Activated T-cell treated with anti-CD3 and anti-CD28 coated beads, Interleukin-2, amount 50 U/mL, for 72 hours (primary cell): ENCODE measurements around the gene CCNO. TPM values are rescaled to one million over a fixed set of nuclear protein-coding genes. Genes with fewer than 3 reads are reported as not detected.
A peak's percentile ranks its signal among the peaks of the same experiment; 100 is the strongest.

ENCODE experiments used
- ATAC-seq, 2 donors: fragments of 150-1000 bp; cut with Tn5 transposase; replicated peaks in 1 of 2; 2 replicates each; pipeline ENCODE4 v1.10.0; 2021; ENCODE audit warnings: moderate library complexity in 2 of 2, mild to moderate bottlenecking in 1 of 2
- DNase-seq, 2 donors: peaks; one replicate each; pipeline ENCODE4 v3.0.0; 2021 to 2022; ENCODE audit warnings: mixed read lengths in 1 of 2
- H3K27ac Mint-ChIP-seq: one replicate; pipeline ENCODE4 v1.8.0; 2022; ENCODE audit warnings: mild to moderate bottlenecking, moderate library complexity, mixed read lengths
- H3K27me3 Mint-ChIP-seq: one replicate; pipeline ENCODE4 v1.8.0; 2022; ENCODE audit warnings: low read depth, mixed read lengths
- H3K36me3 Mint-ChIP-seq, 2 donors: one replicate each; pipeline ENCODE4 v1.8.0; 2022; ENCODE audit warnings: mixed read lengths in 2 of 2, mild to moderate bottlenecking in 1 of 2; ENCODE audit not compliant: insufficient read depth in 2 of 2
- H3K4me1 Mint-ChIP-seq: one replicate; pipeline ENCODE4 v1.8.0; 2022; ENCODE audit warnings: low read depth, mixed read lengths
- H3K4me3 Mint-ChIP-seq, 2 donors: one replicate each; pipeline ENCODE4 v1.8.0; 2022; ENCODE audit warnings: mild to moderate bottlenecking in 2 of 2, mixed read lengths in 2 of 2, moderate library complexity in 2 of 2
- H3K9me3 Mint-ChIP-seq, 2 donors: one replicate each; pipeline ENCODE4 v1.8.0; 2022; ENCODE audit warnings: mixed read lengths in 2 of 2
- total RNA-seq, 2 donors: library from RNA; stranded (reverse); gene quantifications; one replicate each; pipeline ENCODE4 v1.2.3, GENCODE V29; 2022

The CCNO gene
- total RNA-seq, result under 1 TPM in 1 of 2 donors, not detected in 1; 0.19 TPM

GRCh38 chr5:55232985-55233928 lies at the start of gene CCNO:
TSS of gene CCNO (minus strand) at chr5:55233608. CDS start at chr5:55233523, 85 bp downstream.
- H3K27ac Mint-ChIP-seq, result no peak within 1 kb of the TSS
- H3K36me3 Mint-ChIP-seq, result peaks cover 0 to 1% of the 10 kb centered on the region in 2 donors
- ATAC-seq (peak; percentile 77 to 81), DNase-seq (peak; percentile 70 to 71)
- H3K4me3 Mint-ChIP-seq, result peak within 1 kb of the TSS; percentile 92 to 97
- H3K27me3 Mint-ChIP-seq, result peaks cover 83% of the 10 kb centered on the region
- H3K4me1 Mint-ChIP-seq, result peaks cover 42% of the 10 kb centered on the region
- H3K9me3 Mint-ChIP-seq, result no peaks in the 10 kb centered on the region

GRCh38 chr5:55278778-55279177 lies 45.4 kb upstream of the CCNO start:
- H3K27ac Mint-ChIP-seq, result no peak overlapping the region
- no peak for ATAC-seq
- no peak for DNase-seq
- no peak overlapping the region for H3K4me3 Mint-ChIP-seq
- H3K9me3 Mint-ChIP-seq, result no peaks in the 10 kb centered on the region
- no peaks in the 10 kb centered on the region for H3K4me1 Mint-ChIP-seq
- peaks cover 3 to 21% of the 10 kb centered on the region in 2 donors for H3K36me3 Mint-ChIP-seq
- no peaks in the 10 kb centered on the region for H3K27me3 Mint-ChIP-seq

- no peak overlapping the region for H3K27ac Mint-ChIP-seq
- no peak overlapping the region for H3K4me3 Mint-ChIP-seq
- H3K27me3 Mint-ChIP-seq, result no peaks in the 10 kb centered on the region
- ATAC-seq (no peak), DNase-seq (no peak)
- peaks cover 3 to 19% of the 10 kb centered on the region in 2 donors for H3K36me3 Mint-ChIP-seq
- H3K4me1 Mint-ChIP-seq, result no peaks in the 10 kb centered on the region
- no peaks in the 10 kb centered on the region for H3K9me3 Mint-ChIP-seq
Observed at GRCh38 chr5:55276771-55277170, 43.4 kb upstream of the CCNO start.

- peaks cover 0 to 5% of the 10 kb centered on the region in 2 donors for H3K36me3 Mint-ChIP-seq
- no peaks in the 10 kb centered on the region for H3K27me3 Mint-ChIP-seq
- no peak overlapping the region for H3K4me3 Mint-ChIP-seq
- no peaks in the 10 kb centered on the region for H3K9me3 Mint-ChIP-seq
- no peaks in the 10 kb centered on the region for H3K4me1 Mint-ChIP-seq
- no peak for ATAC-seq
- DNase-seq, result no peak
- H3K27ac Mint-ChIP-seq, result no peak overlapping the region
Observed at GRCh38 chr5:55258339-55258738, 24.9 kb upstream of the CCNO start.

GRCh38 chr5:55254802-55255201 lies 21.4 kb upstream of the CCNO start:
- H3K36me3 Mint-ChIP-seq, result no peaks in the 10 kb centered on the region
- no peak overlapping the region for H3K27ac Mint-ChIP-seq
- no peaks in the 10 kb centered on the region for H3K27me3 Mint-ChIP-seq
- H3K4me3 Mint-ChIP-seq, result no peak overlapping the region
- no peak for DNase-seq
- H3K9me3 Mint-ChIP-seq, result no peaks in the 10 kb centered on the region
- ATAC-seq, result no peak
- no peaks in the 10 kb centered on the region for H3K4me1 Mint-ChIP-seq

- ATAC-seq (no peak), DNase-seq (no peak)
- H3K36me3 Mint-ChIP-seq, result peaks cover 3 to 4% of the 10 kb centered on the region in 2 donors
- no peak overlapping the region for H3K4me3 Mint-ChIP-seq
- no peaks in the 10 kb centered on the region for H3K27me3 Mint-ChIP-seq
- peaks cover 4 to 5% of the 10 kb centered on the region in 2 donors for H3K9me3 Mint-ChIP-seq
- H3K4me1 Mint-ChIP-seq, result no peaks in the 10 kb centered on the region
- H3K27ac Mint-ChIP-seq, result no peak overlapping the region
Observed at GRCh38 chr5:55250064-55250463, 16.7 kb upstream of the CCNO start.

- H3K27ac Mint-ChIP-seq, result no peak overlapping the region
- no peak for ATAC-seq
- peaks cover 0 to 2% of the 10 kb centered on the region in 2 donors for H3K9me3 Mint-ChIP-seq
- H3K36me3 Mint-ChIP-seq, result peaks cover 0 to 1% of the 10 kb centered on the region in 2 donors
- H3K4me3 Mint-ChIP-seq, result no peak overlapping the region
- no peaks in the 10 kb centered on the region for H3K4me1 Mint-ChIP-seq
- peaks cover 33% of the 10 kb centered on the region for H3K27me3 Mint-ChIP-seq
- DNase-seq, result no peak
Observed at GRCh38 chr5:55241746-55242145, 8.3 kb upstream of the CCNO start.

- Mint-ChIP-seq H3K36me3 (peaks cover 0 to 1% of the 10 kb centered on the region in 2 donors), H3K4me1 (peaks cover 19% of the 10 kb centered on the region), H3K27me3 (peaks cover 67% of the 10 kb centered on the region), H3K9me3 (no peaks in the 10 kb centered on the region), H3K4me3 (no peak overlapping the region), H3K27ac (no peak overlapping the region)
- DNase-seq, result no peak
- ATAC-seq, result no peak
Observed at GRCh38 chr5:55236800-55237199, 3.4 kb upstream of the CCNO start.

GRCh38 chr5:55234121-55234700 lies 803 bp upstream of the CCNO start:
- no peak for DNase-seq
- no peaks in the 10 kb centered on the region for H3K9me3 Mint-ChIP-seq
- H3K27me3 Mint-ChIP-seq, result peaks cover 81% of the 10 kb centered on the region
- ATAC-seq, result no peak
- H3K27ac Mint-ChIP-seq, result no peak overlapping the region
- H3K36me3 Mint-ChIP-seq, result peaks cover 0 to 1% of the 10 kb centered on the region in 2 donors
- H3K4me3 Mint-ChIP-seq, result peak overlapping the region; percentile 92 to 97
- H3K4me1 Mint-ChIP-seq, result peaks cover 42% of the 10 kb centered on the region

GRCh38 chr5:55232271-55232984 lies 980 bp downstream of the CCNO start:
- peaks cover 85% of the 10 kb centered on the region for H3K27me3 Mint-ChIP-seq
- H3K36me3 Mint-ChIP-seq, result peaks cover 1 to 2% of the 10 kb centered on the region in 2 donors
- H3K9me3 Mint-ChIP-seq, result no peaks in the 10 kb centered on the region
- H3K27ac Mint-ChIP-seq, result peak overlapping the region; percentile 66
- ATAC-seq (no peak), DNase-seq (peak in 1 of 2 donors; percentile 19)
- peaks cover 49% of the 10 kb centered on the region for H3K4me1 Mint-ChIP-seq
- peak overlapping the region; percentile 92 to 97 for H3K4me3 Mint-ChIP-seq

GRCh38 chr5:55231919-55232270 lies 1.5 kb downstream of the CCNO start:
- Mint-ChIP-seq H3K9me3 (no peaks in the 10 kb centered on the region), H3K27ac (peak overlapping the region; percentile 66), H3K36me3 (peaks cover 1 to 2% of the 10 kb centered on the region in 2 donors), H3K4me1 (peaks cover 50% of the 10 kb centered on the region), H3K4me3 (peak overlapping the region; percentile 92 to 97), H3K27me3 (peaks cover 81% of the 10 kb centered on the region)
- DNase-seq, result no peak
- ATAC-seq, result no peak

GRCh38 chr5:55231029-55231918 lies 2.1 kb downstream of the CCNO start:
- Mint-ChIP-seq H3K4me3 (peak overlapping the region; percentile 92 to 97), H3K36me3 (peaks cover 1 to 2% of the 10 kb centered on the region in 2 donors), H3K4me1 (peaks cover 50% of the 10 kb centered on the region), H3K27me3 (peaks cover 77% of the 10 kb centered on the region), H3K9me3 (no peaks in the 10 kb centered on the region), H3K27ac (no peak overlapping the region)
- DNase-seq (peak; percentile 29 to 44), ATAC-seq (no peak)
